D341Med (cell line): ENCODE data around the gene AGAP3.

Source experiments
- DNase-seq: peaks from one replicate; pipeline ENCODE4 v3.0.0; 2012; ENCODE audit warnings: low spot score

AGAP3 gene

GRCh38 chr7:151124481-151124880 is 38.2 kb downstream of the AGAP3 start:
- no peak for DNase-seq

- DNase-seq = no peak
Measured at GRCh38 chr7:151124899-151125399, 38.7 kb downstream of the AGAP3 start.

GRCh38 chr7:151125470-151125845 is 39.2 kb downstream of the AGAP3 start:
- no peak for DNase-seq

GRCh38 chr7:151125846-151126481 is 39.7 kb downstream of the AGAP3 start:
- DNase-seq = no peak

GRCh38 chr7:151126491-151127137 is 40.3 kb downstream of the AGAP3 start:
- no peak for DNase-seq

GRCh38 chr7:151128144-151128543 is 41.9 kb downstream of the AGAP3 start:
- no peak for DNase-seq

GRCh38 chr7:151128716-151129115 is 42.4 kb downstream of the AGAP3 start:
- no peak for DNase-seq

- DNase-seq = no peak
Measured at GRCh38 chr7:151129117-151129959, 43.1 kb downstream of the AGAP3 start.

GRCh38 chr7:151129960-151130591 is 43.8 kb downstream of the AGAP3 start:
- DNase-seq = no peak

- no peak for DNase-seq
Measured at GRCh38 chr7:151130741-151131157, 44.5 kb downstream of the AGAP3 start.

GRCh38 chr7:151131224-151131591 is 44.9 kb downstream of the AGAP3 start:
- DNase-seq = no peak

GRCh38 chr7:151131592-151132293 is 45.5 kb downstream of the AGAP3 start:
- no peak for DNase-seq

GRCh38 chr7:151132461-151133205 is 46.4 kb downstream of the AGAP3 start:
- DNase-seq = no peak

GRCh38 chr7:151133266-151133985 is 47.2 kb downstream of the AGAP3 start:
- DNase-seq = no peak

GRCh38 chr7:151133986-151134742 is 47.9 kb downstream of the AGAP3 start:
- no peak for DNase-seq

- no peak for DNase-seq
Measured at GRCh38 chr7:151134743-151135524, 48.7 kb downstream of the AGAP3 start.

GRCh38 chr7:151135525-151135845 is 49.2 kb downstream of the AGAP3 start:
- no peak for DNase-seq

- no peak for DNase-seq
Measured at GRCh38 chr7:151135866-151136843, 49.9 kb downstream of the AGAP3 start.
